Stimulated activated CD4-positive, alpha-beta T cell treated with anti-CD3 and anti-CD28 coated beads, TNF-alpha, amount 100 ng/mL, for 4 hours (primary cell): ENCODE data around the gene PTPRB.

Source experiments
- DNase-seq, 3 experiments: peaks; one replicate each; pipeline ENCODE4 v3.0.0-alpha.2; 2020; ENCODE audit warnings: low read depth in 3 of 3

The PTPRB gene

DNA sequence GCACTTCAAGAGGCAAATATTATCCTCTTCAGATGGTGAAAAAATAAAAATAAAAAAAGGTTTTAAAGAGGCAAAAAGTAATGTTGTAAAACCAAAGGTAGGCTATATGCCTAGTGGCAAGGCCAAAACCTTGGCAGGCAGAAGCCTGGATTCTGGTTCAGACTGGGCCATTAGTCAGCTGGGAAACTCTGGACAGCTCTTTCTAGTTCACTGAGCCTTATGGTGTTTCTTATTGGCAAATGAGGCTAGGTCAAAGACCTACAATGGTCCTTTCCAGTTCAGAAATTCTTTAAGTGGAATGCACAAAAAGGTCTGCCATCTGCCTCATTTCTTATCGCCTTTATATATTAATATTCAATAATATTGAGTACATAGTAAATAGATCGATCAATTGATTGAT is 44.6 kb downstream of the PTPRB start:
- DNase-seq, result no peak

DNA sequence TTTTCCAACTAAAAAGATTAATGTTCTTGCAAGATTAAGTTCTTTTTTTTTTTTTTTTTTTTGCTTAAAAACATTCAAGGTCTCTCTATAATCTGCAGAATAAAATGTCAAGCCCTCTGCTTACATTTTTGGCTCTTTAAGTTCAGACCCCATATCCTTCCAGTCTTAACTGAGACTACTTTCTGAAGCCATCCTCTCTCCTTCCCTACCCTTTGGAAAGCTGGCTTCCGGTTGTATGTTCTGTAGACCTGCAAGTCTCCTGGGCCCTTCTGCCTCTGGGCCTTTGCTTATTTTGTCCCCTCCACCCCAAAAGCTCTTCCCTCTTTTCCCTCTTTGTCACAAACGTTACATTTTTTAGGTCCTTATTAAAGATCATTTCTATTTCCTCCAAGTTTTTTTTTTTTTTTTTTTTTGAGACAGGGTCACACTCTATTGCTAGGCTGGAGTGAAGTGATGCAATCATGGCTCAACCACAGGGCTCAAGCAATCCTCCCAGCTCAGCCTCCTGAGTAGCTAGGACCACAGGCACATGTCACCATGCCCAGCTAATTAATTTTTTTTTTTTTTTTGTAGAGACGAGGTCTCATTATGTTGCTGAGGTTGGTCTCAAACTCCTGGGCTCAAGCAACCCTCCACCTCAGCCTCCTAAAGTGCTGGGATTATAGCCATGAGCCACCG is 46.5 kb downstream of the PTPRB start:
- DNase-seq, result no peak

DNA sequence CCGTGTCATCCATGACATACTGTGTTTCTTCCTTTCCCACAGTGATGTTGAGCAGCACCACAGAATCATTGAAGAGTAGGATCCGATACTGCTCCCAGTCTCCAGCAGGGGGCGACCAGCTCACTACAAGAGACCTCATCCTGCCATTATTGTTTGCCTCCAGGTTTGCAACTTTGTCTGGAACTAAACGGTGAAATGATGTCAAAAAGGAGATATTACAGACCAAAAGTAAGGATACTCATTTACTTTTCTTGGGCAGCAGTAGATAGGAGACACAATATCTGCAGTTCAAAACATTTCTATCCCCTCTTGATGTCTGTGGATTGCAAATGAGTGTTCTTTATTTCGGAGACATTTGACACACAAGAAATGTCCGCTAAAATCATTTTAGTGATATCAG is 47.2 kb downstream of the PTPRB start:
- DNase-seq, result peak in 1 of 3 experiments; percentile 8

DNA sequence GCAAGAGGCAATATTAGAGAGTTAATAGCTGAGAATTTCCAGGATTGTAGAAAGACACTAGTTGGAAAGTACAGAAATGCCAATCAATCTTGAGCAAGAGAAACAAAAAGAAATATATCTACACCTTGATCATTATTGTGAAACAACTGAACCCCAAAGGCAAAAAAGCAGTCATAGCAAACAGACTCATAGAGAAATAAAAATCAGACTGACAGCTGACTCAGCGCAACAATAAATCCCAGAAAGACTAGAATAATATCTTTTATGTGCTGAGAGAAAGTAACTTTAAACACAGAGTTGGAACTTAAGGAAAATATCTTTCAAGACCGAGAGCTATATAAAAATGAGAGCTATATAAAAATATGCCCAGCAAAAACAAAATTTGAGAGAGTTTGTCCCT is 52.9 kb downstream of the PTPRB start:
- no peak for DNase-seq

GRCh38 chr12:70583251-70583650 is 54.0 kb downstream of the PTPRB start:
- no peak for DNase-seq

- DNase-seq, result no peak
Measured at GRCh38 chr12:70581208-70581607, 56.0 kb downstream of the PTPRB start.

DNA sequence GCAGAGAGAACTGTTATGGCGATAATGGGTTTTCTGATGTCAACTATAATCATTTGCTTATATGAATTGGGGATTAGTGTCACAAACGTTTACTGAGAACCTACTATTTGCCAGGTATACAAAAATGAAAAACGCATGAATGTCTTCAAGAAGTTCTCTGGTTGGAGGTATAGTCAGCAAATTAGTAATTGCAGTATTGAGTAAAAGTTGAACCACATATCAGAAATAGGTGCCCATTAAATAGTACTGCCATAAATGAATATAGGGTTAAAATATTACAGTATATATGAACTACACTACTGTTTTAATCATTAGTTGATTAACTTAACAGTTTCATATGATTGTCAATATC is 60.0 kb downstream of the PTPRB start:
- no peak for DNase-seq

DNA sequence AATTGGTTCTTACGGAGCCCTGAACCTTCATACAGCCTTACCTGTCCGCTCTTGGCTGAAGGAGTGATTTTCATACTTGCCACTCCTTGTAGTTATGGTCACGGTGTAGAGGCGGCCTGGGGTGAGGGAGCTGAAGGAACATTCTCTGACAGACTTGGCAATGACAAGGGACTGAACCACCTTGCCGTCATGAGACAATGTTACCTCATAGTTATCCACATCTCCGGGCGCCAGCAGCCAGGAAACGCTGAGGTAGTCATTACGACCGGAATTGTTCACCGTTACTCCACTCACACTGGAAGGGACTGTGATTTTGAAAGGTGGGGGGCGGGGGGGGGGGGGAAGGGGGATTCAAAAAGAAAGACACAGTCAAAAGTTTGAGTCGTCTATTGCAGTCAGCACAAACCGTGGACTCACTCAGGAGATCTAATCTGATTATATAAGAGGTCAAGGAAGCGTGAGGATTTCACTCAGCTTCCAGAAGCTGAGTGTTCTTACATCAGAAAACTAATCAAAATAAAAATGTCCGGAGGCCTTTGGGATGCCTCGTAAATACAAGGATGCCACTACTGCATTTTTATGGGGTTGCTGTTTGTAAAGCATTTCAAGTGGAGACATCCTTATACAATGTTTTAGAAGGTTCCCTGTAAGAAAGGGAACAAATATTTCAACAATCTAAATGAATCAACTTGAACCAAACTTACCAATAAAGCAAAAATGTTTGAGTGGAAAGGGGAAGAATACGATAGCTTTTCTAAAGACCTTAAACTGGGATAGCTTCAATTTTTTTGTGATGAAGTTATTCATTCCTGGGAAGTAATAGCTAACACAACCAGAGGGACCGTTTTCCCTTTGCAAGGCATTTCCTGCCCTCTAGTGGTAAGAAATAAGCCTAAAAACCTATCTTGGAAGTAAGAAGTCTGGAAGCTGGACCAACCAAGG is 60.6 kb downstream of the PTPRB start:
- DNase-seq, result no peak

- DNase-seq, result no peak
Measured at GRCh38 chr12:70571705-70572268, 65.4 kb downstream of the PTPRB start.

GRCh38 chr12:70571029-70571428 is 66.2 kb downstream of the PTPRB start:
- DNase-seq, result no peak

GRCh38 chr12:70561550-70561949 is 75.7 kb downstream of the PTPRB start:
- no peak for DNase-seq

- DNase-seq, result no peak
Measured at GRCh38 chr12:70560671-70561070, 76.6 kb downstream of the PTPRB start.

DNA sequence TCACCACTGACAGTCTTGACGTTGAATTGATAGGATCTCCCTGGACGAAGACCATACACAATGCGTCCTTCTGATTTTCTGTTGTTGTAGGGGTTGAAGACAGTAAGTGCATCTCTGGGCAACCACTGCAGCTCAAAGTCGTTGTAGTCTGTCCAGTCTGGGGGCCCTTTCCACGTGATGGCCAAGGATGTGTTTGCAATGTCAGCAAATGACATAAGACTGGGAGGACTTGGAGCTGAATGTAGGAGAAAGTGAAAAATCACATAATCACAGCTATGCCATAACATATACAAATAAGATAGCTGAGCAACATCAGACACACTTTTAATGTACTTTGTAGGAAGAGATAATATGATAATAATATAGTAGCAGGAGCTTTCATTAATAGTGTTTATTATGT is 77.8 kb downstream of the PTPRB start:
- DNase-seq, result no peak

DNA sequence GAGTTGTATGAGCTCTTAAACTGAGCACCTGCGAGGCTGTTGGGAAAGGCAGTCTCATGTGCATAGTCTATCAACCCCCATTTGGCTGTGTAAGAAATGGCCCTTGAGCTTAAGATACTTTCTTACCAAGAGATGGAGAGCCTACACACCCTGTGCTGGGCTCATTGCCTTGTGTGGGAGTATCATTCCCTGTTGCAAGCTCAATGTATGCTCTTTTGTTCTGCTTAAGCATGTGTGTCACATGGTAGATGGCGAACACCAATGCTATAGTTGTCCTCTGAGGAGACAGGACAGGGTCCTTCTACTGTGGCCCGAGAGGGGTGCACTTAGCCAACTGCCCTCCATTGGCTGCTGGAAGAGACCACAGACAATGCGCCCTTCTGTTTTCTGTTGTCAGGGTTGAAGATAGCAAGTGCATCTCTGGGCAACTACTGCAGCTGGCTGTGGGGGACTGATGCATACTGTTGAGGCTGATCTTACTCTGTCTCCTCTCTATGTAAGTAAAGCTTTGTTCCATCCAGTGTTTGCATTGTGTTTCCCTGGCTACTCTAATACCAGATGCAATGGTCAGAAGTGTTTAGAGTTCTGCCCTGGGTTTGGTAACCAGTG is 79.5 kb downstream of the PTPRB start:
- no peak for DNase-seq

- no peak for DNase-seq
Measured at GRCh38 chr12:70556179-70556869, 80.9 kb downstream of the PTPRB start.

- no peak for DNase-seq
Measured at GRCh38 chr12:70555081-70555480, 82.1 kb downstream of the PTPRB start.

DNA sequence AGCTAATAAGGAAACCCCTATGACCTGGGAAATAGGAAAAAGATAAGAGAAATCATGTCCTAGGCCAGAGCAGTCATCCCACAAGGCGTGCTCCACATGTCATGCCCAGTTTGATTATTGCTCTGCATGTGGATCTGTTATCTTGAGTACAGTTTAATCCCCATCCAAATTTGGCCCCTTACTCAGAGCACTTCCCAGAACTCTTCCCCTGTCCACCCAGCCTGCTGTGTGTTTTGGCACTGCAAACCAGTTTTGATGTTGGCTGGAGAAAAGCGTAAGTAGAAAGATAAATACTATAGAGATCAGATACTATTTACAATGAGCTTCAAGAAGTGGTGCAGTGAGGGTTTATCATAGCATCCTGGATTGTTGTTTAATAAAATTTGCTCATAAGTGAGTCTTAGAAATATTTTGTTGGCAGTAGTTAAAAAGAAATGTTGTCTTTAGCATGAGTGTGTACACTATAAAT is 83.8 kb downstream of the PTPRB start:
- DNase-seq, result no peak

- no peak for DNase-seq
Measured at GRCh38 chr12:70551731-70552130, 85.5 kb downstream of the PTPRB start.

- no peak for DNase-seq
Measured at GRCh38 chr12:70550180-70550577, 87.0 kb downstream of the PTPRB start.

DNA sequence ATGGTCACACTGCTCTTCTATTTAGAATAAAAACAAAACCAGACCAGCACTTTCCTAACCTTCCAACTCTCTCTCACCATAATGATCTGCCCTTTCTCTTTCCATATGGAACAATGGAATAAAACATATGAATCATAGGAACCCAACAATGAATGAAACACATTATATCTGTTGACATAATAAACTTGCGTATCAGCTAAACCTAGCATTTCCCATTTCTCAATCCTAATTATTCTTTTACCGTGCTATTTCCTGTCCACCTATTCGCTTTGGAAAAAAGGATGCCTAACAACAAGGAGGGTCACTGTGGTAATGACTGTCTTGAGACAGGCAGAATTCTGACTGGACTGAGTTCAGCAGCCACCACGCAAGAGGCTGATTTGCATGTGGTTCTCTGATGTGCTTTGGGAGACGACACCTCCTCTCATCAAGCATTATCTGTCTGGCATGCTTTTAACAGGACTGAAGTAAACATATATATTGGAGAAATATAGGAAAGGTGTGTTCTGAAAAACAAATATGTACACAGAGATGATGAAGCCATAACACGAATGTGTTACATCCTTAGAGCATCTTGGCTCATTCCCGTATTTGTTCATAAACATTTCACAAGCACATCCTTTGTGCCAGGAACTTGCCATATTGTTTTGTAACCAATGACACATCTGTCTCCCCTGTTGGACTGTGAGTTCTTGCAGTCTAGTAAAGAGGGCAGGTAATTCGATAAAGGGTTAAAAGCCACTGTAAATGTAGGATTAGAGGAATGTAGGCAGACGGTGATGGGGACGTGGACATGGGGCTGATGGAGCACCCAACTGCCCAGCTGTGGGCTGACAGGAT is 87.7 kb downstream of the PTPRB start:
- DNase-seq, result no peak

DNA sequence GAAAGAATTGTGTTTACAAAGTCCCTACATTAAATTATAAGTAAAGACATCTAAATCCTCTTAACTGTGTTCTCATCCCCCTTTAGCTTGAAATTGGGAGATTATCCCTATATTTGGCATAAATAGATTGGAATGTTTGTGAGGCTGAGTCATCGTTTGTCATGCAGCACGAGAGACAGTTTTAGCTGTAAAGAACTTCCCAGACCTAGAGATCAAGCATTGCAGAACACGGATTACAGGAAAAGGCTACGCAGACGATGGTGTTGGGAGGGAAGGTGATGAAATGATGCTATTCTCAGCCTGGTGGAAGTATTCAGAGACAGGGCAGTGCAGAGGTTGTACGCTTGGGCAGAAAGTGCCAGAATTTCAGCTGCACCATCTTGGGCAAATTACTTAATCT is 93.8 kb downstream of the PTPRB start:
- DNase-seq, result no peak
